GM21737 (cell line): Measurements from ENCODE around the gene MUC12.
"Not testable (repeated sequence)": the region's sequence is repeated elsewhere in the genome, so short reads cannot be mapped to it uniquely, and the experiment has no call there.

Experiments
- ATAC-seq: cut with Tn5 transposase; IDR thresholded peaks from one replicate; pipeline ENCODE4 v1.9.1; 2021; ENCODE audit warnings: mild to moderate bottlenecking, moderate library complexity; ENCODE audit not compliant: unreplicated experiment

Gene MUC12

DNA sequence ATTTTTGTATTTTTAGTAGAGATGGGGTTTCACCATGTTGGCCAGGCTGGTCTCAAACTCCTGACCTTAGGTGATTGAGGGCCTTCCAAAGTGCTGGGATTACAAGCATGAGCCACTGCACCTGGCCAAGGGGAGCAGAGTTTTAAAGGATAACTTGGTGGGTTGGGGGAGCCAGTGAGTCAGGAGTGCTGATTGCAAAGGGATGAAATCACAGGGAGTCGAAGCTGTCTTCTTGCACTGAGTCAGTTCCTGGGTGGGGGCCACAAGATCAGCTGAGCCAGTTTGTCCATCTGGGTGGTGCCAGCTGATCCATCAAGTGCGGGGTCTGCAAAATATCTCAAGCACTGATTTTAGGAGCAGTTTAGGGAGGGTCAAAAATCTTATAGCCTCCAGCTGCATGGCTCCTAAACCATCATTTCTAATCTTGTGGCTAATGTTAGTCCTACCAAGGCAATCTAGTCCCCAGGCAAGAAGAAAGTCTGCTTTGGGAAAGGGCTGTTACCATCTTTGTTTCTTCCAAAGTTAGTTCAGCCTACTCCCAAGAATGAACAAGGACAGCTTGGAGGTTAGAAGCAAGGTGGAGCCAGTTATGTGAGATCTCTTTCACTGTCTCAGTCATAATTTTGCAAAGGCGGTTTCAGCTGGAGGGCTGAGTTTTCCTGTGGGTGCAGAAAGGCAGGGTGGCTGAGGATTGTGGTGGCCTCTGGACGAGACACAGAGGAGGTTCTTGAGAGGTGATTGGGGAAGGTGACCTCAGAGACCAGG lies 15.8 kb downstream of the MUC12 start:
- ATAC-seq, result not testable (repeated sequence)

GRCh38 chr7:100991631-100992030 lies 22.3 kb downstream of the MUC12 start:
- ATAC-seq, result no peak

GRCh38 chr7:100992280-100992679 lies 22.9 kb downstream of the MUC12 start:
- not testable (repeated sequence) for ATAC-seq

DNA sequence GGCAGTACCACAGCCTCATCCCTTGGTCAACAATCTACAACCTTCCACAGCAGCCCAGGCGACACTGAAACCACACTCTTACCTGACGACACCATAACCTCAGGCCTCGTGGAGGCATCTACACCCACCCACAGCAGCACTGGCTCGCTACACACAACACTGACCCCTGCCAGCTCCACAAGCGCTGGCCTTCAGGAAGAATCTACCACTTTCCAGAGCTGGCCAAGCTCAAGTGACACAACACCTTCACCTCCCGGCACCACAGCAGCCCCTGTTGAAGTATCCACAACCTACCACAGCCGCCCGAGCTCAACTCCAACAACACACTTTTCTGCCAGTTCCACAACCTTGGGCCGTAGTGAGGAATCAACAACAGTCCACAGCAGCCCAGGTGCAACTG lies 25.3 kb downstream of the MUC12 start:
- ATAC-seq, result not testable (repeated sequence)

DNA sequence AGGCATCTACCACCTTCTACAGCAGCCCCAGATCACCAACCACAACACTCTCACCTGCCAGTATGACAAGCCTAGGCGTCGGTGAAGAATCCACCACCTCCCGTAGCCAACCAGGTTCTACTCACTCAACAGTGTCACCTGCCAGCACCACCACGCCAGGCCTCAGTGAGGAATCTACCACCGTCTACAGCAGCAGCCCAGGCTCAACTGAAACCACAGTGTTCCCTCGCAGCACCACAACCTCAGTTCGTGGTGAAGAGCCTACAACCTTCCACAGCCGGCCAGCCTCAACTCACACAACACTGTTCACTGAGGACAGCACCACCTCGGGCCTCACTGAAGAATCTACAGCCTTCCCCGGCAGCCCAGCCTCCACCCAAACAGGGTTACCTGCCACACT lies 29.2 kb downstream of the MUC12 start:
- not testable (repeated sequence) for ATAC-seq

- ATAC-seq, result not testable (repeated sequence)
Measured at GRCh38 chr7:100999334-100999733, 30.0 kb downstream of the MUC12 start.

GRCh38 chr7:101000025-101000424 lies 30.7 kb downstream of the MUC12 start:
- not testable (repeated sequence) for ATAC-seq

GRCh38 chr7:101002333-101002732 lies 33.0 kb downstream of the MUC12 start:
- not testable (repeated sequence) for ATAC-seq

DNA sequence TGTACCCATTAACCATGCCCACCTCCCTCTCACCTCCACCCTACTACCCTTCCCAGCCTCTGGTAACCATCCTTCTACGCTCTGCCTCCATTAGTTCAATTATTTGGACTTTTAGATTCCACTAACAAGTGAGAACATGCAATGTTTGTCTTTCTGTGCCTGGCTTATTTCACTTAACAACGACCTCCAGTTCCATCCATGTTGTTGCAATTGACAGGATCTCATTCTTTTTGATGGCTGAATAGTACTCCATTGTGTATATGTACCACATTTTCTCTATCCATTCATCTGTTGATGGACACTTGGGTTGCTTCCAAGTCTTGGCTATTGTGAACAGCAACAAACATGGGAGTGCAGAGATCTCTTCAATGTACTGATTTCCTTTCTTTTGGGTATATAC lies 38.0 kb downstream of the MUC12 start:
- ATAC-seq, result not testable (repeated sequence)

- no peak for ATAC-seq
Measured at GRCh38 chr7:101009629-101010028, 40.3 kb downstream of the MUC12 start.

- no peak for ATAC-seq
Measured at GRCh38 chr7:101012931-101013330, 43.6 kb downstream of the MUC12 start.

DNA sequence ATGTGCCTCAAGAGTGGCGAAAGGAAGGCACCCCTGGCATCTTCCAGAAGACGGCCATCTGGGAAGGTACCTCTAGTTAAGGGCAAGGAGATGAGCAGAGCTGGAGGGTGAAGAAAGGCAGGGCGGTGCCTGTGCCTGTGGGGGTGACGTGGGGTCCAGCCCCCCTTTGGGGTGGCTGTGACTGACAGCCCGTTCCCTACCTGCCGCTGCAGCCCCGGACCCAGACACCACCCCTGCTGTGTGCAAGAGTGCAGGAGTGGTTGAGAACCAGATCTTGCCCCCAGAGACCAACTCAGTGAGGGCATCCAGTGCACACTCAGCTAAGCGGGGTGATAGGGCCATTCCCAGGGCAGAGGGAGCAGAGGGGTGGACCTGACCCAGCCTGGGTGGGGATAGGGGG lies 46.3 kb downstream of the MUC12 start:
- ATAC-seq, result no peak

GRCh38 chr7:101017064-101017777 lies 47.9 kb downstream of the MUC12 start:
- ATAC-seq, result peak; percentile 72

DNA sequence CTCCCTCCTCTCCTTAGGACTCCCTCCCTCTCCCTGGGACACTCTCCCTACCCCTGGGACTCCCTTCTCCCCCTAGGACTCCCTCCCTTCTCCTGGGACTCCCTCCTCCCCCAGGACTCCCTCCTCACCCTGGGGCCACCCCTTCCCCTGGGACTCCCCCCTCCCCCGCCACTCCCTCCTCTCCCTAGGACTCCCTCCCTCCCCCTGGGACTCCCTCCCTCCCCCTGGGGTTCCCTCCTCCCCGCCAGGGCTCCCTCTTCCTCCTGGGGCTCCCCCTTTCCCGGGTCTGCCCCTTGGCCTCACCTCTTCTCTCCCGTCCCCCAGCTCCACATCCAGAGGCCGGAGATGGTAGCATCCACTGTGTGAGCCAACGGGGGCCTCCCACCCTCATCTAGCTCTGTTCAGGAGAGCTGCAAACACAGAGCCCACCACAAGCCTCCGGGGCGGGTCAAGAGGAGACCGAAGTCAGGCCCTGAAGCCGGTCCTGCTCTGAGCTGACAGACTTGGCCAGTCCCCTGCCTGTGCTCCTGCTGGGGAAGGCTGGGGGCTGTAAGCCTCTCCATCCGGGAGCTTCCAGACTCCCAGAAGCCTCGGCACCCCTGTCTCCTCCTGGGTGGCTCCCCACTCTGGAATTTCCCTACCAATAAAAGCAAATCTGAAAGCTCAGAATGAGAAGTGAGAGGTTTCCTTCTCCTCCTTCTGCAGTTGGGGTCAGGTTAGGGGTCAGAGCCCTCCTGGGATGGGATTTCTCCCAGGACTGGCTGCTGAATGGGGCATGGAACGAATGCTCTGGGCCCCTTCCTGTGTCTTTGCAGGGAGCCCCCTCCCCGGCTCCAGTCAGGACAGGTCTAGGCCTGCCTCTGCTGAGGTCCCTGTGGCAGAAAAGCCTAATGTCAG lies 49.2 kb downstream of the MUC12 start:
- ATAC-seq, result no peak

- ATAC-seq, result no peak
Measured at GRCh38 chr7:101020444-101020843, 51.1 kb downstream of the MUC12 start.

GRCh38 chr7:101021703-101022102 lies 52.3 kb downstream of the MUC12 start:
- ATAC-seq, result no peak

GRCh38 chr7:101023839-101024238 lies 54.5 kb downstream of the MUC12 start:
- no peak for ATAC-seq

DNA sequence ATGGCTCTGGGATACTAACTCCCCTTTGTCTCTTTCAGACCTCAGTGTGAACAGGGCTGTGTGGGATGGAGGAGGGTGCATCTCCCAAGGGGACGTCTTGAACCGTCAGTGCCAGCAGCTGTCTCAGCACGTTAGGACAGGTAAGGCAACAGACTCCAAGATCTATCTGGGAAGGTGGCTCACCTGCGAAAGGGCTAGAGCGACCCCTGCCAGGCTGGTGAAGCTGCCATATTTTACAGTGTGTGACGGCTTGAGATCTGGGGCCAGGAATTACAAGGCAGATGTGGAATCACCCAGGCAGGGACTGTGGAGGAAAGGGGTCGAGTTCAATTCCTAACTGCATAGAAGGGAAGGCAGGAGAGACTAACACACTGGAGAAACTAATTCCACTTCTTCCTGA lies 61.7 kb downstream of the MUC12 start:
- no peak for ATAC-seq

DNA sequence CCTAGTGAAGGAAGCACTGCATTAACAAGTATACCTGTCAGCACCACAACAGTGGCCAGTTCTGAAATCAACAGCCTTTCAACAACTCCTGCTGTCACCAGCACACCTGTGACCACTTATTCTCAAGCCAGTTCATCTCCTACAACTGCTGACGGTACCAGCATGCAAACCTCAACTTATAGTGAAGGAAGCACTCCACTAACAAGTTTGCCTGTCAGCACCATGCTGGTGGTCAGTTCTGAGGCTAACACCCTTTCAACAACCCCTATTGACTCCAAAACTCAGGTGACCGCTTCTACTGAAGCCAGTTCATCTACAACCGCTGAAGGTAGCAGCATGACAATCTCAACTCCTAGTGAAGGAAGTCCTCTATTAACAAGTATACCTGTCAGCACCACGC lies 66.6 kb downstream of the MUC12 start:
- no peak for ATAC-seq

DNA sequence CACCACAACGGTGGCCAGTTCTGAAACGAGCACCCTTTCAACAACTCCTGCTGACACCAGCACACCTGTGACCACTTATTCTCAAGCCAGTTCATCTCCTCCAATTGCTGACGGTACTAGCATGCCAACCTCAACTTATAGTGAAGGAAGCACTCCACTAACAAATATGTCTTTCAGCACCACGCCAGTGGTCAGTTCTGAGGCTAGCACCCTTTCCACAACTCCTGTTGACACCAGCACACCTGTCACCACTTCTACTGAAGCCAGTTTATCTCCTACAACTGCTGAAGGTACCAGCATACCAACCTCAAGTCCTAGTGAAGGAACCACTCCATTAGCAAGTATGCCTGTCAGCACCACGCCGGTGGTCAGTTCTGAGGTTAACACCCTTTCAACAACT lies 71.9 kb downstream of the MUC12 start:
- ATAC-seq, result not testable (repeated sequence)

DNA sequence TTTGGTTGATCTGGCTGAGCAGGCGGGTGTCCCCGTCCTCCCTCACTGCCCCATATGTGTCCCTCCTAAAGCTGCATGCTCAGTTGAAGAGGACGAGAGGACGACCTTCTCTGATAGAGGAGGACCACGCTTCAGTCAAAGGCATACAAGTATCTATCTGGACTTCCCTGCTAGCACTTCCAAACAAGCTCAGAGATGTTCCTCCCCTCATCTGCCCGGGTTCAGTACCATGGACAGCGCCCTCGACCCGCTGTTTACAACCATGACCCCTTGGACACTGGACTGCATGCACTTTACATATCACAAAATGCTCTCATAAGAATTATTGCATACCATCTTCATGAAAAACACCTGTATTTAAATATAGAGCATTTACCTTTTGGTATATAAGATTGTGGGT lies 89.0 kb downstream of the MUC12 start:
- ATAC-seq, result no peak
